A549 (cell line): Measurements from ENCODE around the gene NADK. TPM values are rescaled to one million over a fixed set of nuclear protein-coding genes. Genes with fewer than 3 reads are reported as not detected.

Experiments used
- ATAC-seq, 2 experiments: fragments of 200-7000 bp in 1 of 2; fragments of >200 bp in 1 of 2; cut with Nextera tagmentation in 1 of 2; cut with Tn5 transposase in 1 of 2; 3 replicates each; pipeline versions ENCODE4 v1.8.0 to v1.9.1; 2018 to 2020; ENCODE audit warnings: mild to moderate bottlenecking in 1 of 2, moderate library complexity in 1 of 2
- CTCF ChIA-PET: fragments of 300-600 bp; sonication (Branson Sonifier 250); formaldehyde crosslinking; extraction: SDS; loops from one replicate; lab custom pipeline; 2021; ENCODE audit warnings: antibody characterized with exemption, inconsistent platforms; lab: Yijun Ruan, JAX
- POLR2A ChIA-PET: fragments of 350-600 bp; formaldehyde crosslinking; extraction: SDS; loops from one replicate; lab custom pipeline; 2021; ENCODE audit warnings: antibody characterized with exemption, inconsistent platforms; lab: Yijun Ruan, JAX
- DNase-seq, 2 experiments: peaks; one replicate each; pipeline versions ENCODE4 v3.0.0 to v3.0.0-alpha.2; 2011 to 2016; ENCODE audit warnings: low read depth in 1 of 2, low spot score in 1 of 2
- FAIRE-seq: peaks from 2 replicates; lab custom pipeline; 2011; peaks lifted over from hg19 to GRCh38; lab: Jason Lieb, UNC
- H3K27ac ChIP-seq, 2 experiments: fragments of >200 bp; sonication (Bioruptor Twin); formaldehyde crosslinking; 3 replicates each; pipeline ENCODE4 v1.5.1; 2016 to 2017
- H3K4me1 ChIP-seq: fragments of >200 bp; sonication (Bioruptor Twin); formaldehyde crosslinking; 3 replicates; pipeline ENCODE4 v1.6.1; 2016
- H3K4me2 ChIP-seq: fragments of >200 bp; sonication (Bioruptor Twin); formaldehyde crosslinking; 3 replicates; pipeline ENCODE4 v1.6.1; 2016
- H3K4me3 ChIP-seq: fragments of >200 bp; sonication (Bioruptor Twin); formaldehyde crosslinking; 3 replicates; pipeline ENCODE4 v1.5.1; 2016
- H3K9me3 ChIP-seq: fragments of >200 bp; sonication (Bioruptor Twin); formaldehyde crosslinking; 3 replicates; pipeline ENCODE4 v1.6.1; 2016
- BHLHE40 ChIP-seq: IDR thresholded peaks from 2 replicates; pipeline ENCODE4 v1.6.1; 2012; ENCODE audit warnings: low read depth, low read length, inconsistent platforms
- CBX8 ChIP-seq: fragments of 200-600 bp; sonication (generic); IDR thresholded peaks from 2 replicates; pipeline ENCODE4 v1.6.1; 2016
- CHD2 ChIP-seq: fragments of 150-350 bp; IDR thresholded peaks from 2 replicates; pipeline ENCODE4 v1.6.1; 2014; ENCODE audit warnings: low read length; ENCODE audit not compliant: partially characterized antibody
- EHMT2 ChIP-seq: fragments of 200-600 bp; sonication (generic); IDR thresholded peaks from 2 replicates; pipeline ENCODE4 v1.6.1; 2016; ENCODE audit warnings: antibody characterized with exemption, low read depth, mild to moderate bottlenecking, moderate library complexity
- EP300 ChIP-seq, 2 experiments: fragments of >200 bp; sonication (Bioruptor Twin); formaldehyde crosslinking; IDR thresholded peaks; 2 replicates in 1 of 2; 3 replicates in 1 of 2; pipeline ENCODE4 v1.6.1; 2016 to 2017
- FOSB ChIP-seq: fragments of 250-450 bp; sonication (Bioruptor Pico); IDR thresholded peaks from 2 replicates; pipeline ENCODE4 v1.5.0; 2020; ENCODE audit warnings: mild to moderate bottlenecking, moderate library complexity
- FOSL2 ChIP-seq, 2 experiments: fragments of 450-650 bp in 1 of 2; fragments of >200 bp in 1 of 2; sonication (Bioruptor Twin) in 1 of 2; formaldehyde crosslinking; IDR thresholded peaks; 2 replicates each; pipeline versions ENCODE4 v1.5.0 to v1.6.1; 2016 to 2020; ENCODE audit warnings: mild to moderate bottlenecking in 1 of 2, moderate library complexity in 1 of 2
- FOXS1 ChIP-seq: fragments of 250-450 bp; sonication (Bioruptor Pico); IDR thresholded peaks from 2 replicates; pipeline ENCODE4 v1.5.0; 2020; ENCODE audit warnings: mild to moderate bottlenecking, moderate library complexity
- HDAC2 ChIP-seq: fragments of 200-600 bp; sonication (generic); IDR thresholded peaks from 2 replicates; pipeline ENCODE4 v1.6.1; 2016
- HOXB5 ChIP-seq: fragments of 250-450 bp; sonication (Bioruptor Pico); IDR thresholded peaks from 2 replicates; pipeline ENCODE4 v1.5.0; 2020; ENCODE audit warnings: mild to moderate bottlenecking, moderate library complexity
- KDM1A ChIP-seq: fragments of 200-600 bp; sonication (generic); IDR thresholded peaks from 2 replicates; pipeline ENCODE4 v1.6.1; 2016; ENCODE audit warnings: low read depth, mild to moderate bottlenecking
- MAFK ChIP-seq: fragments of 450-650 bp; IDR thresholded peaks from 2 replicates; pipeline ENCODE4 v1.6.1; 2014; ENCODE audit not compliant: partially characterized antibody
- MAZ ChIP-seq: fragments of 150-350 bp; IDR thresholded peaks from 2 replicates; pipeline ENCODE4 v1.6.1; 2014; ENCODE audit warnings: antibody characterized with exemption, low read depth, low read length, borderline replicate concordance
- NR3C1 ChIP-seq: fragments of >200 bp; sonication (Bioruptor Twin); formaldehyde crosslinking; IDR thresholded peaks from 3 replicates; pipeline ENCODE4 v1.6.1; 2017
- PHF8 ChIP-seq: fragments of 200-600 bp; sonication (generic); IDR thresholded peaks from 2 replicates; pipeline ENCODE4 v1.6.1; 2016; ENCODE audit warnings: low read depth, mild to moderate bottlenecking, antibody characterized with exemption, moderate library complexity, borderline replicate concordance
- POLR2AphosphoS2 ChIP-seq: conservative IDR thresholded peaks from 2 replicates; pipeline ENCODE4 v1.6.1; 2012; ENCODE audit warnings: low read length, improper control_type of control experiment, inconsistent platforms
- RARB ChIP-seq: fragments of 250-450 bp; sonication (Bioruptor Pico); IDR thresholded peaks from 2 replicates; pipeline ENCODE4 v1.8.0; 2021; ENCODE audit warnings: mild to moderate bottlenecking, moderate library complexity
- RNF2 ChIP-seq: fragments of 200-600 bp; sonication (generic); IDR thresholded peaks from 2 replicates; pipeline ENCODE4 v1.6.1; 2016; ENCODE audit warnings: low read depth, mild to moderate bottlenecking, antibody characterized with exemption, moderate library complexity, borderline replicate concordance
- SMC3 ChIP-seq: fragments of >200 bp; sonication (Bioruptor Twin); formaldehyde crosslinking; IDR thresholded peaks from 3 replicates; pipeline ENCODE4 v1.6.1; 2018; ENCODE audit warnings: inconsistent platforms
- SREBF2 ChIP-seq: fragments of 450-650 bp; IDR thresholded peaks from 2 replicates; pipeline ENCODE4 v1.6.1; 2014; ENCODE audit warnings: mild to moderate bottlenecking, moderate library complexity
- TFCP2L1 ChIP-seq: fragments of 250-450 bp; sonication (Bioruptor Pico); IDR thresholded peaks from 2 replicates; pipeline ENCODE4 v1.5.0; 2021; ENCODE audit warnings: mild to moderate bottlenecking
- ZFP36 ChIP-seq: fragments of 450-650 bp; IDR thresholded peaks from 2 replicates; pipeline ENCODE4 v1.6.1; 2014; ENCODE audit warnings: borderline replicate concordance; ENCODE audit not compliant: partially characterized antibody
- WGBS: methylation state at CpG from one replicate; pipeline ENCODE4 v1.1.6; 2017; ENCODE audit errors: missing lambda C conversion rate; 5-methylcytosine and 5-hydroxymethylcytosine counted together
- polyA plus RNA-seq, 4 experiments: library from polyadenylated mRNA; depleted of rRNA in 3 of 4; stranded (reverse); fragments of >200 nt; fragmentation: RNase III in 1 of 4; extraction: RNeasy Plus Mini Kit Qiagen cat#74134 plus additional on column Dnase treatment in 1 of 4; gene quantifications; 2 replicates in 3 of 4; 3 replicates in 1 of 4; pipeline ENCODE4 v1.2.3, GENCODE V29; 2011 to 2017
- TF ChIP-seq, protein P1 (sequence below): fragments of 200-600 bp; sonication (generic); IDR thresholded peaks from 2 replicates; pipeline ENCODE4 v1.6.1; 2016; ENCODE audit warnings: antibody characterized with exemption, mild to moderate bottlenecking, moderate library complexity
- TF ChIP-seq, protein P2 (sequence below): fragments of 250-450 bp; sonication (Bioruptor Pico); IDR thresholded peaks from 2 replicates; pipeline ENCODE4 v1.5.0; 2020; ENCODE audit warnings: low read depth, mild to moderate bottlenecking, moderate library complexity
- TF ChIP-seq, protein P3 (sequence below): fragments of >200 bp; sonication (Bioruptor Twin); formaldehyde crosslinking; IDR thresholded peaks from 3 replicates; pipeline ENCODE4 v1.6.1; 2016

The NADK gene
- polyA plus RNA-seq, 2 of the 4 experiments (the other 2 are of a cell fraction), result 35.8 to 38.4 TPM

DNA sequence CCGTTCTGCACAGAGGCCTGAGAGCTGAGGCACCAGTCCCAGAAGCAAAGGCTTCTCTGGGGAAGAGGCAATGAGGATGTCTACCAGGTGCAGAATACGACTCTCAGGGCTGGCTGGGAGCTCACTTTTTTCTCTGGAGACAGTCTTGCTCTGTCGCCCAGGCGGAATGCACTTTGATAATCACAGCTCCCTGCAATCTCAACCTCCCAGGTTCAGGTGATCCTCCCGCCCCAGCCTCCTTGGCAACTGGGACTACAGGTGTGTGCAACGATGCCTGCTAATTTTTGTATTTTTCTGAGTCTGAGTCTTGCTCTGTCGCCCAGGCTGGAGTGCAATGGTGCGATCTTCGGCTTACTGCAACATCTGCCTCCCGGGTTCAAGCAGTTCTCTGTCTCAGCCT, 17.6 kb downstream of the NADK start:
- no peak for ATAC-seq
- Histone ChIP-seq H3K4me1 (peaks cover 36% of the 10 kb centered on the region), H3K9me3 (no peaks in the 10 kb centered on the region), H3K4me2 (no peak overlapping the region), H3K27ac (no peak overlapping the region), H3K4me3 (no peak overlapping the region)
- DNase-seq, result no peak
- ChIA-PET POLR2A (no interaction called here), CTCF (interaction anchor here (1.0 to 1.7 kb wide), 2 partner anchors 13 to 145 kb away, joined by 3 to 5 read pairs; no protein-coding TSS in a partner anchor)
- WGBS, result 96% methylated on average over 9 of the region's 10 CpGs
- TF ChIP-seq BHLHE40 (no peak), FOSB (no peak)
- FAIRE-seq, result no peak

DNA sequence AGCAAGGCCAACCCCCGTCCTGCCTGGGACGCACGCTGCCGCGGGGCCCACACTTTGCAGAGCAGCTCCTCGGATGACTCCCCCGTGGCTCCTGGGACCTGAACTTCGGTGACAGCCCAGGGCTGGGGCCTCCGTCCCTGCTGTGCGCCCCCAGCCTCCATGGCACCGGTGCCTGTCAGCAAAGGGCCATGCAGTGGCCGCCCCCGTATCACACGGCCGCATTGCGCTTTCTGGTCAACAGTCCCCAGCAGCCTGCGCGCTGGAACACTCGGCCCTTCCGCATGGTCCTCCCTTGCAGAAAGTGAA, 18.0 kb downstream of the NADK start:
- H3K4me2 ChIP-seq, result no peak overlapping the region
- CTCF ChIA-PET, result interaction anchor here (1.0 to 1.7 kb wide), 2 partner anchors 13 to 146 kb away, joined by 3 to 5 read pairs; no protein-coding TSS in a partner anchor
- 94% methylated on average over 10 of the region's 20 CpGs for WGBS
- H3K9me3 ChIP-seq, result no peaks in the 10 kb centered on the region
- POLR2A ChIA-PET, result no interaction called here
- TF ChIP-seq POLR2AphosphoS2 (no peak), MAFK (no peak), HDAC2 (no peak), MAZ (no peak), CHD2 (no peak), SMC3 (no peak), SREBF2 (no peak), FOSL2 (IDR thresholded peaks at IDR 0.05) (no peak), FOSL2 (CRISPR knock-in tag; IDR thresholded peaks at IDR 0.05) (no peak), FOXS1 (CRISPR knock-in tag) (no peak), RARB (no peak), HOXB5 (CRISPR knock-in tag) (no peak)
- TF ChIP-seq, protein P1, sequence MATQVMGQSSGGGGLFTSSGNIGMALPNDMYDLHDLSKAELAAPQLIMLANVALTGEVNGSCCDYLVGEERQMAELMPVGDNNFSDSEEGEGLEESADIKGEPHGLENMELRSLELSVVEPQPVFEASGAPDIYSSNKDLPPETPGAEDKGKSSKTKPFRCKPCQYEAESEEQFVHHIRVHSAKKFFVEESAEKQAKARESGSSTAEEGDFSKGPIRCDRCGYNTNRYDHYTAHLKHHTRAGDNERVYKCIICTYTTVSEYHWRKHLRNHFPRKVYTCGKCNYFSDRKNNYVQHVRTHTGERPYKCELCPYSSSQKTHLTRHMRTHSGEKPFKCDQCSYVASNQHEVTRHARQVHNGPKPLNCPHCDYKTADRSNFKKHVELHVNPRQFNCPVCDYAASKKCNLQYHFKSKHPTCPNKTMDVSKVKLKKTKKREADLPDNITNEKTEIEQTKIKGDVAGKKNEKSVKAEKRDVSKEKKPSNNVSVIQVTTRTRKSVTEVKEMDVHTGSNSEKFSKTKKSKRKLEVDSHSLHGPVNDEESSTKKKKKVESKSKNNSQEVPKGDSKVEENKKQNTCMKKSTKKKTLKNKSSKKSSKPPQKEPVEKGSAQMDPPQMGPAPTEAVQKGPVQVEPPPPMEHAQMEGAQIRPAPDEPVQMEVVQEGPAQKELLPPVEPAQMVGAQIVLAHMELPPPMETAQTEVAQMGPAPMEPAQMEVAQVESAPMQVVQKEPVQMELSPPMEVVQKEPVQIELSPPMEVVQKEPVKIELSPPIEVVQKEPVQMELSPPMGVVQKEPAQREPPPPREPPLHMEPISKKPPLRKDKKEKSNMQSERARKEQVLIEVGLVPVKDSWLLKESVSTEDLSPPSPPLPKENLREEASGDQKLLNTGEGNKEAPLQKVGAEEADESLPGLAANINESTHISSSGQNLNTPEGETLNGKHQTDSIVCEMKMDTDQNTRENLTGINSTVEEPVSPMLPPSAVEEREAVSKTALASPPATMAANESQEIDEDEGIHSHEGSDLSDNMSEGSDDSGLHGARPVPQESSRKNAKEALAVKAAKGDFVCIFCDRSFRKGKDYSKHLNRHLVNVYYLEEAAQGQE, result no peak
- TF ChIP-seq, protein P2, sequence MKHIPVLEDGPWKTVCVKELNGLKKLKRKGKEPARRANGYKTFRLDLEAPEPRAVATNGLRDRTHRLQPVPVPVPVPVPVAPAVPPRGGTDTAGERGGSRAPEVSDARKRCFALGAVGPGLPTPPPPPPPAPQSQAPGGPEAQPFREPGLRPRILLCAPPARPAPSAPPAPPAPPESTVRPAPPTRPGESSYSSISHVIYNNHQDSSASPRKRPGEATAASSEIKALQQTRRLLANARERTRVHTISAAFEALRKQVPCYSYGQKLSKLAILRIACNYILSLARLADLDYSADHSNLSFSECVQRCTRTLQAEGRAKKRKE, result no peak
- TF ChIP-seq, protein P3, sequence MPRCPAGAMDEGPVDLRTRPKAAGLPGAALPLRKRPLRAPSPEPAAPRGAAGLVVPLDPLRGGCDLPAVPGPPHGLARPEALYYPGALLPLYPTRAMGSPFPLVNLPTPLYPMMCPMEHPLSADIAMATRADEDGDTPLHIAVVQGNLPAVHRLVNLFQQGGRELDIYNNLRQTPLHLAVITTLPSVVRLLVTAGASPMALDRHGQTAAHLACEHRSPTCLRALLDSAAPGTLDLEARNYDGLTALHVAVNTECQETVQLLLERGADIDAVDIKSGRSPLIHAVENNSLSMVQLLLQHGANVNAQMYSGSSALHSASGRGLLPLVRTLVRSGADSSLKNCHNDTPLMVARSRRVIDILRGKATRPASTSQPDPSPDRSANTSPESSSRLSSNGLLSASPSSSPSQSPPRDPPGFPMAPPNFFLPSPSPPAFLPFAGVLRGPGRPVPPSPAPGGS, result no peak
- no peak for ATAC-seq
- H3K4me1 ChIP-seq, result peaks cover 36% of the 10 kb centered on the region
- H3K27ac ChIP-seq, result peak overlapping the region in 1 of 2 experiments; percentile 93; a peak in 1 of 6 replicates
- no peak overlapping the region for H3K4me3 ChIP-seq
- DNase-seq, result no peak
- FAIRE-seq, result no peak

DNA sequence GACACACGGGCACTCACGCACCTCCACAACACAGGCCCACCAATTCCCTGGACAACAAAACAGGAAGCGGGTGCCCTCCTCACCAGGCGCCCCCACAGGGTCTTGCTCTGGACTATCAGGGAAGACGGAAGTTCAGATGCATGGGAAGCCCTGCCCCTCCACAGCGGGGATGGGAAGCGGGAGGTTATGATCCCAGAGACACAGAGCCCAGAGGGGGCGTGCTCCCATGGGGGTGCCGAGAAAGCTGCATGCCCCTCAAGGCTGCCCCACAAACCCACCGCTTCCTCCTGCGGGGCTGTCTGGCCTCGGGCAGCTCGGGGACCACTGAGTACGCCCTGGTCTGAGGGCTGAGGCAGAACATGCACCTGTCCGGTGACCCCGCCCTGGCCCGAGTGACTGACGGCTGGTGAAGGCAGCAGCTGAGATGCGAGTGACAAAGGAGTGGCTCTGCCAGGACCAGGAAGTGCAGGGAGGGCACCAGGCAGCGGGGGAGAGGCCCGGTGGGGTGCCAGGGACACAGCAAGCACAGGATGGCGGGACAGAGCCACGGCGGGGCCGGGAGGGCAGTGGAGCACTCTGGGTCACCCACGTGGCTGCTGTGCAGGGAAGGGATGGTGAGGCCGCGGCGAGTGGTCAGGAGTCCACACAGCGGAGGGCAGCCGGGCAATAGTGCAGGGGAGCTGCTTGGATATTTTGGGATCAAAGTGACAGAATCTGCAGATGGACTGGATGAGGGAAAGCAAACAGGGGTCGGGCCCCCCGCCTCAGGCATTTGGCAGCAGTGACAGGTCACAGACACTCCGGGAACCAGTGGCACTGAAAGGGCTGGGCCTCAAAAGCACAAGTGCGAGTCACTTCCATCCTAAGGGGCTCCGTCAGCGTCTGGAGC, 18.6 kb downstream of the NADK start:
- ATAC-seq, result no peak
- Histone ChIP-seq H3K4me2 (peak overlapping the region; percentile 73), H3K4me3 (no peak overlapping the region), H3K4me1 (peaks cover 36% of the 10 kb centered on the region), H3K27ac (peak overlapping the region; percentile 86 to 93)
- WGBS, result 82% methylated on average over 30 of the region's 37 CpGs
- DNase-seq, result no peak
- ChIA-PET CTCF (interaction anchor here (1.0 to 1.7 kb wide), 2 partner anchors 14 to 146 kb away, joined by 3 to 5 read pairs; no protein-coding TSS in a partner anchor), POLR2A (no interaction called here)
- no peak for FAIRE-seq
- TF ChIP-seq FOXS1 (CRISPR knock-in tag) (no peak), EP300 (IDR thresholded peaks at IDR 0.05) (no peak), EHMT2 (no peak), ZFP36 (no peak), PHF8 (no peak), FOSL2 (IDR thresholded peaks at IDR 0.05) (no peak), FOSL2 (CRISPR knock-in tag; IDR thresholded peaks at IDR 0.05) (no peak), KDM1A (no peak), MAZ (no peak), CBX8 (no peak), POLR2AphosphoS2 (no peak), RNF2 (no peak), TFCP2L1 (CRISPR knock-in tag) (no peak), RARB (no peak), NR3C1 (no peak)
- TF ChIP-seq, protein P2, result no peak
- TF ChIP-seq, all 56 proteins: peak for 0
- no peaks in the 10 kb centered on the region for H3K9me3 ChIP-seq
